ENCODE measurements around the gene TLX1.

DNA sequence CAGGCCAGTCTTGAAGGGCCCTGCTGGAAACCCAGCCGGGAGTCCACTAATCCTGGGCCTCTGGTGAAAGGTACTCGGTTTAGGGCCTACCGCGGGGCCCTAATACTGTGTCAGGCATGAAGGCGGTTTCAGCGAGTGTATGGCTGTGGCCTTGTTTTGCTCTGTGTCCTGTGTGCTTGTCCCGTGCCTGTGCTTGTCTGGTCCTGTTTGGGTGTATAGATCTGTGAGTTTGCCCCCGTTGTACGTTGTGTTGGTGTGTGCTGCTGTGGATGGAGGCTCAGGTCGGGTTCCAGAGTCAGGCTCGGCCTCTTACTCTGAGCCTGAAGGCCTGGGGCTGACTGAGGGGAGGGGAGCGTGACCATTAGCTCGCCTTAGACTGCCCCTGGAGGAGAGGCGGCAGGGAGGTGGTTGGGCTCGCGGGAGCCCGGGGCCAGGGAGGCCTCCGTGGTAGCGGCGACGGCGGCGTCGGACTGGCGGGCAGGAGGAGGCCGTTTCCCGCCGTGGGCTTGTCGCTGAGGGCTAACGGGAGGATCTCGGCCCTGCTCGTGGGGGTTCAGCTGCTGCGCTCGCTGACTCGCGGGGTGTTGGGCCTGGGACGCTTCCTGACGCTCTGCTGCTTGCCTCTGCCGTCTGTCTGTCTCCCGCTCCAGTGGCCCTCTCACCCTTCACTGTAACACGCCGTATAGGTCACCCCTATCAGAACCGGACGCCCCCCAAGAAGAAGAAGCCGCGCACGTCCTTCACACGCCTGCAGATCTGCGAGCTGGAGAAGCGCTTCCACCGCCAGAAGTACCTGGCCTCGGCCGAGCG lies 2.6 kb downstream of the TLX1 start:
- TF ChIP-seq GABPA (IDR thresholded peaks at IDR 0.05 in 1 of 2, conservative IDR thresholded peaks at IDR 0.05 in 1 of 2) (no peak), ATF3 (IDR thresholded peaks at IDR 0.05) (no peak), CTCF (IDR thresholded peaks at IDR 0.05; ENCODE audit: low read depth, low read length, missing input control) (no peak), RAD21 (IDR thresholded peaks at IDR 0.05) (no peak), EGR1 (IDR thresholded peaks at IDR 0.05; ENCODE audit: low read depth in 2 of 2) (no peak), ZBTB33 (IDR thresholded peaks at IDR 0.05) (no peak)
